GM21576 (cell line): Measurements from ENCODE around the gene MRLN.
"Not testable (repeated sequence)": the region's sequence is repeated elsewhere in the genome, so short reads cannot be mapped to it uniquely, and the experiment has no call there.

Source experiments
- ATAC-seq: cut with Tn5 transposase; IDR thresholded peaks from one replicate; pipeline ENCODE4 v1.9.1; 2021; ENCODE audit warnings: mild to moderate bottlenecking, moderate library complexity; ENCODE audit not compliant: unreplicated experiment

MRLN gene

GRCh38 chr10:59753267-59753666 lies at the start of gene MRLN:
Gene MRLN, minus strand, starts transcription at chr10:59753455.
- no peak for ATAC-seq

- ATAC-seq, result no peak
Measured at GRCh38 chr10:59801171-59801570, 47.9 kb upstream of the MRLN start.

- no peak for ATAC-seq
Measured at GRCh38 chr10:59799421-59799820, 46.2 kb upstream of the MRLN start.

- no peak for ATAC-seq
Measured at GRCh38 chr10:59793919-59794318, 40.7 kb upstream of the MRLN start.

GRCh38 chr10:59792812-59793211 lies 39.6 kb upstream of the MRLN start:
- ATAC-seq, result no peak

- no peak for ATAC-seq
Measured at GRCh38 chr10:59791601-59792000, 38.3 kb upstream of the MRLN start.

- ATAC-seq, result not testable (repeated sequence)
Measured at GRCh38 chr10:59790080-59790479, 36.8 kb upstream of the MRLN start.

- ATAC-seq, result not testable (repeated sequence)
Measured at GRCh38 chr10:59788914-59789313, 35.7 kb upstream of the MRLN start.

- ATAC-seq, result not testable (repeated sequence)
Measured at GRCh38 chr10:59787032-59787431, 33.8 kb upstream of the MRLN start.

GRCh38 chr10:59785476-59785875 lies 32.2 kb upstream of the MRLN start:
- not testable (repeated sequence) for ATAC-seq

- no peak for ATAC-seq
Measured at GRCh38 chr10:59781511-59781910, 28.3 kb upstream of the MRLN start.

GRCh38 chr10:59779756-59780533 lies 26.7 kb upstream of the MRLN start:
- ATAC-seq, result no peak

GRCh38 chr10:59774451-59774850 lies 21.2 kb upstream of the MRLN start:
- no peak for ATAC-seq

- ATAC-seq, result no peak
Measured at GRCh38 chr10:59773088-59773487, 19.8 kb upstream of the MRLN start.

- no peak for ATAC-seq
Measured at GRCh38 chr10:59771162-59771807, 18.0 kb upstream of the MRLN start.

- no peak for ATAC-seq
Measured at GRCh38 chr10:59770689-59771088, 17.4 kb upstream of the MRLN start.

GRCh38 chr10:59762505-59762904 lies 9.2 kb upstream of the MRLN start:
- ATAC-seq, result no peak

GRCh38 chr10:59757966-59758365 lies 4.7 kb upstream of the MRLN start:
- no peak for ATAC-seq

GRCh38 chr10:59754951-59755350 lies 1.7 kb upstream of the MRLN start:
- no peak for ATAC-seq

GRCh38 chr10:59752278-59752940 lies 846 bp downstream of the MRLN start:
- ATAC-seq, result no peak

GRCh38 chr10:59750155-59750945 lies 2.9 kb downstream of the MRLN start:
- no peak for ATAC-seq
